ENCODE results near the gene BSG. TPM values are rescaled to one million over a fixed set of nuclear protein-coding genes. Genes with fewer than 3 reads are reported as not detected.

Gene BSG
- total and polyA plus RNA-seq, 2 experiments from 2014 or later: 957 to 973 TPM

- H3K4me3 Mint-ChIP-seq: no peak overlapping the region
- Histone ChIP-seq H2AFZ (no peak overlapping the region), H4K20me1 (replicated peaks; ENCODE audit: insufficient read depth) (no peaks in the 10 kb centered on the region), H3F3A (replicated peaks; ENCODE audit: low read depth) (peaks cover 11% of the 10 kb centered on the region), H3K4me3 (no peak overlapping the region), H3K4me1 (ENCODE audit: insufficient read depth) (no peaks in the 10 kb centered on the region), H3K27ac (ENCODE audit: low read depth) (no peak overlapping the region), H3K4me2 (no peak overlapping the region), H3K27me3 (ENCODE audit: insufficient read depth) (no peaks in the 10 kb centered on the region), H3K36me3 (ENCODE audit: insufficient read depth) (no peaks in the 10 kb centered on the region), H3K79me2 (replicated peaks; ENCODE audit: insufficient read depth) (no peaks in the 10 kb centered on the region), H3K9me2 (ENCODE audit: insufficient read depth) (no peaks in the 10 kb centered on the region)
- H3K36me3 Mint-ChIP-seq (ENCODE audit: low read depth): peaks cover 45% of the 10 kb centered on the region
- no peak overlapping the region for H3K27ac Mint-ChIP-seq
- H3K9me3 Mint-ChIP-seq: peaks cover 39% of the 10 kb centered on the region
- no peak for TF ChIP-seq ZNF331 (CRISPR knock-in tag; IDR thresholded peaks at IDR 0.05; ENCODE audit: low read depth)
- no peak for TF ChIP-seq POLR2AphosphoS5 (IDR thresholded peaks at IDR 0.05; ENCODE audit: low read depth)
- TF ChIP-seq, protein P1, sequence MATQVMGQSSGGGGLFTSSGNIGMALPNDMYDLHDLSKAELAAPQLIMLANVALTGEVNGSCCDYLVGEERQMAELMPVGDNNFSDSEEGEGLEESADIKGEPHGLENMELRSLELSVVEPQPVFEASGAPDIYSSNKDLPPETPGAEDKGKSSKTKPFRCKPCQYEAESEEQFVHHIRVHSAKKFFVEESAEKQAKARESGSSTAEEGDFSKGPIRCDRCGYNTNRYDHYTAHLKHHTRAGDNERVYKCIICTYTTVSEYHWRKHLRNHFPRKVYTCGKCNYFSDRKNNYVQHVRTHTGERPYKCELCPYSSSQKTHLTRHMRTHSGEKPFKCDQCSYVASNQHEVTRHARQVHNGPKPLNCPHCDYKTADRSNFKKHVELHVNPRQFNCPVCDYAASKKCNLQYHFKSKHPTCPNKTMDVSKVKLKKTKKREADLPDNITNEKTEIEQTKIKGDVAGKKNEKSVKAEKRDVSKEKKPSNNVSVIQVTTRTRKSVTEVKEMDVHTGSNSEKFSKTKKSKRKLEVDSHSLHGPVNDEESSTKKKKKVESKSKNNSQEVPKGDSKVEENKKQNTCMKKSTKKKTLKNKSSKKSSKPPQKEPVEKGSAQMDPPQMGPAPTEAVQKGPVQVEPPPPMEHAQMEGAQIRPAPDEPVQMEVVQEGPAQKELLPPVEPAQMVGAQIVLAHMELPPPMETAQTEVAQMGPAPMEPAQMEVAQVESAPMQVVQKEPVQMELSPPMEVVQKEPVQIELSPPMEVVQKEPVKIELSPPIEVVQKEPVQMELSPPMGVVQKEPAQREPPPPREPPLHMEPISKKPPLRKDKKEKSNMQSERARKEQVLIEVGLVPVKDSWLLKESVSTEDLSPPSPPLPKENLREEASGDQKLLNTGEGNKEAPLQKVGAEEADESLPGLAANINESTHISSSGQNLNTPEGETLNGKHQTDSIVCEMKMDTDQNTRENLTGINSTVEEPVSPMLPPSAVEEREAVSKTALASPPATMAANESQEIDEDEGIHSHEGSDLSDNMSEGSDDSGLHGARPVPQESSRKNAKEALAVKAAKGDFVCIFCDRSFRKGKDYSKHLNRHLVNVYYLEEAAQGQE (IDR thresholded peaks at IDR 0.05; ENCODE audit: unreplicated experiment): no peak
- TF ChIP-seq JUNB (IDR thresholded peaks at IDR 0.05; ENCODE audit: unreplicated experiment): no peak
- TF ChIP-seq EZH2phosphoT487 (IDR thresholded peaks at IDR 0.05; ENCODE audit: unreplicated experiment): no peak
- DNase-seq (ENCODE audit: low spot score) (no peak), ATAC-seq (no peak)
- H3K4me1 Mint-ChIP-seq: peaks cover 17% of the 10 kb centered on the region
- H3K27me3 Mint-ChIP-seq (ENCODE audit: insufficient read depth, low read depth, poor library complexity): peaks cover 24% of the 10 kb centered on the region
These were observed 5.6 kb upstream of the BSG start for GRCh38 chr19:566844-567243.

- H3K36me3 Mint-ChIP-seq (ENCODE audit: low read depth): peaks cover 41% of the 10 kb centered on the region
- H3K9me3 Mint-ChIP-seq: peaks cover 34% of the 10 kb centered on the region
- no peaks in the 10 kb centered on the region for H3K4me1 ChIP-seq (ENCODE audit: insufficient read depth)
- H3K27ac ChIP-seq (ENCODE audit: low read depth): no peak overlapping the region
- peaks cover 11% of the 10 kb centered on the region for H3F3A ChIP-seq (replicated peaks; ENCODE audit: low read depth)
- peak; percentile 0 for DNase-seq (ENCODE audit: low spot score)
- H3K79me2 ChIP-seq (replicated peaks; ENCODE audit: insufficient read depth): no peaks in the 10 kb centered on the region; the same call in 1 of the 2 replicates
- no peaks in the 10 kb centered on the region for H3K9me2 ChIP-seq (ENCODE audit: insufficient read depth)
- no peaks in the 10 kb centered on the region for H3K27me3 ChIP-seq (ENCODE audit: insufficient read depth)
- H4K20me1 ChIP-seq (replicated peaks; ENCODE audit: insufficient read depth): no peaks in the 10 kb centered on the region
- no peak overlapping the region for H3K27ac Mint-ChIP-seq
- no peak overlapping the region for H2AFZ ChIP-seq
- no peak overlapping the region for H3K4me3 Mint-ChIP-seq
- H3K27me3 Mint-ChIP-seq (ENCODE audit: insufficient read depth, low read depth, poor library complexity): peaks cover 21% of the 10 kb centered on the region
- no peak overlapping the region for H3K4me2 ChIP-seq
- H3K36me3 ChIP-seq (ENCODE audit: insufficient read depth): no peaks in the 10 kb centered on the region
- no peak for ATAC-seq
- peaks cover 13% of the 10 kb centered on the region for H3K4me1 Mint-ChIP-seq
- H3K4me3 ChIP-seq: no peak overlapping the region
- no peak for TF ChIP-seq STAT1 (IDR thresholded peaks at IDR 0.05; ENCODE audit: unreplicated experiment)
- TF ChIP-seq, protein P2, sequence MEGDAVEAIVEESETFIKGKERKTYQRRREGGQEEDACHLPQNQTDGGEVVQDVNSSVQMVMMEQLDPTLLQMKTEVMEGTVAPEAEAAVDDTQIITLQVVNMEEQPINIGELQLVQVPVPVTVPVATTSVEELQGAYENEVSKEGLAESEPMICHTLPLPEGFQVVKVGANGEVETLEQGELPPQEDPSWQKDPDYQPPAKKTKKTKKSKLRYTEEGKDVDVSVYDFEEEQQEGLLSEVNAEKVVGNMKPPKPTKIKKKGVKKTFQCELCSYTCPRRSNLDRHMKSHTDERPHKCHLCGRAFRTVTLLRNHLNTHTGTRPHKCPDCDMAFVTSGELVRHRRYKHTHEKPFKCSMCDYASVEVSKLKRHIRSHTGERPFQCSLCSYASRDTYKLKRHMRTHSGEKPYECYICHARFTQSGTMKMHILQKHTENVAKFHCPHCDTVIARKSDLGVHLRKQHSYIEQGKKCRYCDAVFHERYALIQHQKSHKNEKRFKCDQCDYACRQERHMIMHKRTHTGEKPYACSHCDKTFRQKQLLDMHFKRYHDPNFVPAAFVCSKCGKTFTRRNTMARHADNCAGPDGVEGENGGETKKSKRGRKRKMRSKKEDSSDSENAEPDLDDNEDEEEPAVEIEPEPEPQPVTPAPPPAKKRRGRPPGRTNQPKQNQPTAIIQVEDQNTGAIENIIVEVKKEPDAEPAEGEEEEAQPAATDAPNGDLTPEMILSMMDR (conservative IDR thresholded peaks at IDR 0.05; ENCODE audit: low read depth in 2 of 2): no peak
- no peak for TF ChIP-seq ZNF462 (CRISPR knock-in tag; IDR thresholded peaks at IDR 0.05)
- no peak for TF ChIP-seq NANOG (IDR thresholded peaks at IDR 0.05; ENCODE audit: borderline replicate concordance)
- no peak for TF ChIP-seq CREB1 (CRISPR knock-in tag; IDR thresholded peaks at IDR 0.05; ENCODE audit: low read depth)
These were observed 5.0 kb upstream of the BSG start for GRCh38 chr19:567296-567900.
